Glutamatergic neuron (in vitro differentiated cells): Measurements from ENCODE around the gene ARHGEF4. TPM values are rescaled to one million over a fixed set of nuclear protein-coding genes. Genes with fewer than 3 reads are reported as not detected.
A peak's percentile ranks its signal among the peaks of the same experiment; 100 is the strongest.

Source experiments
- DNase-seq: peaks from one replicate; pipeline ENCODE4 v3.0.0; 2022
- H3K27ac Mint-ChIP-seq: one replicate; pipeline ENCODE4 v1.8.0; 2020; ENCODE audit warnings: mild to moderate bottlenecking, mixed read lengths, inconsistent platforms; ENCODE audit not compliant: unreplicated experiment
- H3K27me3 Mint-ChIP-seq: one replicate; pipeline ENCODE4 v1.8.0; 2020; ENCODE audit warnings: mild to moderate bottlenecking, moderate library complexity, mixed read lengths, inconsistent platforms; ENCODE audit not compliant: unreplicated experiment
- H3K36me3 Mint-ChIP-seq: one replicate; pipeline ENCODE4 v1.8.0; 2020; ENCODE audit warnings: mild to moderate bottlenecking, mixed read lengths, inconsistent platforms; ENCODE audit not compliant: unreplicated experiment
- H3K4me1 Mint-ChIP-seq: one replicate; pipeline ENCODE4 v1.8.0; 2020; ENCODE audit warnings: mild to moderate bottlenecking, low read depth, mixed read lengths, inconsistent platforms; ENCODE audit not compliant: unreplicated experiment
- H3K4me3 Mint-ChIP-seq: one replicate; pipeline ENCODE4 v1.8.0; 2020; ENCODE audit warnings: mild to moderate bottlenecking, mixed read lengths, inconsistent platforms; ENCODE audit not compliant: unreplicated experiment
- H3K9me3 Mint-ChIP-seq: one replicate; pipeline ENCODE4 v1.8.0; 2020; ENCODE audit warnings: mild to moderate bottlenecking, moderate library complexity, mixed read lengths, inconsistent platforms; ENCODE audit not compliant: unreplicated experiment
- total RNA-seq: library from RNA; stranded (reverse); fragmentation: NEBNext Ultra II Directional; extraction: Animal tissue kit (Norgen Biotek cat#: 25700); gene quantifications from one replicate; pipeline ENCODE4 v1.2.1, GENCODE V29; 2021; ENCODE audit not compliant: unreplicated experiment
- TF ChIP-seq, protein P1 (sequence below): fragments of 200-600 bp; sonication (generic); IDR thresholded peaks from one replicate; pipeline ENCODE4 v1.5.0; 2021; ENCODE audit not compliant: partially characterized antibody, unreplicated experiment

ARHGEF4 gene
- total RNA-seq, 1 donor from 2014 or later: 6.1 TPM

DNA sequence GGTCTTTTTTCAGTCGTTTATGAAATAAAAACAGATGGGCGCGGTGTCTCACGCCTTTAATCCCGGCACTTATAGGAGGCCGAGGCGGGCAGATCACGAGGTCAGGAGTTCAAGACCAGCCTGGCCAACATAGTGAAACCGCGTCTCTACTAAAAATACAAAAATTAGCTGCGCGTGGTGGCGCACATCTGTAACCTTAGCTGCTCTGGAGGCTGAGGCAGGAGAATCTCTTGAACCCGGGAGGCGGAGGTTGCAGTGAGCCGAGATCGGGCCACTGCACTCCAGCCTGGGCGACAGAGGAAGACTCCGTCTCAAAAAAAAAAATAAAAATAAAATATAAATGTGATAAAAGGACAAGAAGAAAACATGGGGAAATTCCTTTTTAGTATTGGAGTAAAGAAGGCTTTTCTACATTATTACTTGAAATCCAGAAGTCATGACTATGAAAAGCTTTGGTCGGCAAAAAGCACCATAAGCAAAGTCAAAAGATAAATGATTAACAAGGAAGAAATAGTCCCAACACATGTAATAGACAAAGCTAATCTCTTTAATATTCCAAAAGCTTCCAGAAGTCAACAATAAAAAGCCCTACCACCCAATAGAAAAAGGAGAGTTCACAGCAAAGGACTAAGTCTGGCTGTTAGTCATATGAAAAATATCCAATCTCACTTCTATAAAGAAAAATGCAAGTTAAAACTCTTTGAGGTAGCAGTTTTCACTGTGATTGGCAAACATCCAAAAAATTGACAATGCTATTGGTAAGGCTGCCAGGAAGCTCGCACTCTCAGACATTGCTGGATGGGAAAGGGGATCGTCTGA is 258.0 kb downstream of the ARHGEF4 start:
- Mint-ChIP-seq H3K4me1 (no peaks in the 10 kb centered on the region), H3K4me3 (peak overlapping the region; percentile 96), H3K36me3 (no peaks in the 10 kb centered on the region), H3K9me3 (peaks cover 9% of the 10 kb centered on the region), H3K27me3 (peaks cover 2% of the 10 kb centered on the region), H3K27ac (peak overlapping the region; percentile 95)
- TF ChIP-seq, protein P1, sequence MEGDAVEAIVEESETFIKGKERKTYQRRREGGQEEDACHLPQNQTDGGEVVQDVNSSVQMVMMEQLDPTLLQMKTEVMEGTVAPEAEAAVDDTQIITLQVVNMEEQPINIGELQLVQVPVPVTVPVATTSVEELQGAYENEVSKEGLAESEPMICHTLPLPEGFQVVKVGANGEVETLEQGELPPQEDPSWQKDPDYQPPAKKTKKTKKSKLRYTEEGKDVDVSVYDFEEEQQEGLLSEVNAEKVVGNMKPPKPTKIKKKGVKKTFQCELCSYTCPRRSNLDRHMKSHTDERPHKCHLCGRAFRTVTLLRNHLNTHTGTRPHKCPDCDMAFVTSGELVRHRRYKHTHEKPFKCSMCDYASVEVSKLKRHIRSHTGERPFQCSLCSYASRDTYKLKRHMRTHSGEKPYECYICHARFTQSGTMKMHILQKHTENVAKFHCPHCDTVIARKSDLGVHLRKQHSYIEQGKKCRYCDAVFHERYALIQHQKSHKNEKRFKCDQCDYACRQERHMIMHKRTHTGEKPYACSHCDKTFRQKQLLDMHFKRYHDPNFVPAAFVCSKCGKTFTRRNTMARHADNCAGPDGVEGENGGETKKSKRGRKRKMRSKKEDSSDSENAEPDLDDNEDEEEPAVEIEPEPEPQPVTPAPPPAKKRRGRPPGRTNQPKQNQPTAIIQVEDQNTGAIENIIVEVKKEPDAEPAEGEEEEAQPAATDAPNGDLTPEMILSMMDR: no peak
- no peak for DNase-seq

Other genes starting within 250 kb of the ARHGEF4 start
- gene CFC1, start 237.3 kb upstream of the ARHGEF4 start, total RNA-seq: 1.8 TPM
- not detected for gene POTEJ, start 225.5 kb upstream of the ARHGEF4 start, total RNA-seq
- not detected for gene GPR148, start 107.8 kb upstream of the ARHGEF4 start, total RNA-seq
- gene AMER3, start 81.4 kb upstream of the ARHGEF4 start, total RNA-seq: 20.6 TPM